GM23338 (cell line): ENCODE results near the gene GATA5. TPM values are rescaled to one million over a fixed set of nuclear protein-coding genes. Genes with fewer than 3 reads are reported as not detected.

Source experiments
- ATAC-seq: fragments of 200-7000 bp; cut with Tn5 transposase; 3 replicates; pipeline ENCODE4 v1.9.1; 2020
- DNase-seq: peaks from one replicate; pipeline ENCODE4 v3.0.0-alpha.2; 2015; ENCODE audit warnings: low spot score
- H2AFZ ChIP-seq: fragments of 200-600 bp; sonication (generic); 2 replicates; pipeline ENCODE4 v1.8.0; 2016; ENCODE audit warnings: antibody characterized with exemption, mild to moderate bottlenecking, moderate library complexity
- H3F3A ChIP-seq: fragments of 200-600 bp; sonication (generic); replicated peaks from 2 replicates; pipeline ENCODE4 v1.8.0; 2017; ENCODE audit warnings: antibody characterized with exemption, mixed run types, low read depth
- H3K27ac ChIP-seq: fragments of 200-600 bp; sonication (generic); 2 replicates; pipeline ENCODE4 v1.6.1; 2016; ENCODE audit warnings: low read depth
- H3K27me3 ChIP-seq: fragments of 200-600 bp; sonication (generic); 2 replicates; pipeline ENCODE4 v1.8.0; 2016; ENCODE audit warnings: mild to moderate bottlenecking, mixed run types, moderate library complexity; ENCODE audit not compliant: insufficient read depth
- H3K36me3 ChIP-seq: fragments of 200-600 bp; sonication (generic); 2 replicates; pipeline ENCODE4 v1.8.0; 2016; ENCODE audit warnings: mild to moderate bottlenecking; ENCODE audit not compliant: insufficient read depth
- H3K4me1 ChIP-seq: fragments of 200-600 bp; sonication (generic); 2 replicates; pipeline ENCODE4 v1.8.0; 2016; ENCODE audit warnings: mild to moderate bottlenecking, moderate library complexity; ENCODE audit not compliant: insufficient read depth
- H3K4me2 ChIP-seq: fragments of 200-600 bp; sonication (generic); 2 replicates; pipeline ENCODE4 v1.7.1; 2017; ENCODE audit warnings: mixed run types
- H3K4me3 ChIP-seq: fragments of 200-600 bp; sonication (generic); 2 replicates; pipeline ENCODE4 v1.6.1; 2016; ENCODE audit warnings: mixed run types
- H3K79me2 ChIP-seq: fragments of 200-600 bp; sonication (generic); replicated peaks from 2 replicates; pipeline ENCODE4 v1.8.0; 2017; ENCODE audit warnings: mild to moderate bottlenecking; ENCODE audit not compliant: insufficient read depth
- H3K9me2 ChIP-seq: fragments of 200-600 bp; sonication (generic); 2 replicates; pipeline ENCODE4 v1.8.0; 2017; ENCODE audit not compliant: insufficient read depth
- H4K20me1 ChIP-seq: fragments of 200-600 bp; sonication (generic); replicated peaks from 2 replicates; pipeline ENCODE4 v1.8.0; 2017; ENCODE audit warnings: mild to moderate bottlenecking; ENCODE audit not compliant: insufficient read depth
- H3K27ac Mint-ChIP-seq: 2 replicates; pipeline ENCODE4 v1.8.0; 2020; ENCODE audit warnings: inconsistent platforms, mild to moderate bottlenecking, moderate library complexity, mixed read lengths
- H3K27me3 Mint-ChIP-seq: 3 replicates; pipeline ENCODE4 v1.8.0; 2022; ENCODE audit warnings: low read depth, mild to moderate bottlenecking, moderate library complexity, mixed read lengths, inconsistent platforms; ENCODE audit not compliant: insufficient read depth, poor library complexity
- H3K36me3 Mint-ChIP-seq: 3 replicates; pipeline ENCODE4 v1.8.0; 2021; ENCODE audit warnings: low read depth, mild to moderate bottlenecking, inconsistent platforms, moderate library complexity, mixed read lengths
- H3K4me1 Mint-ChIP-seq: 3 replicates; pipeline ENCODE4 v1.8.0; 2020; ENCODE audit warnings: mild to moderate bottlenecking, inconsistent platforms, mixed read lengths
- H3K4me3 Mint-ChIP-seq: 3 replicates; pipeline ENCODE4 v1.8.0; 2021; ENCODE audit warnings: moderate library complexity, mild to moderate bottlenecking, inconsistent platforms, mixed read lengths
- H3K9me3 Mint-ChIP-seq: 3 replicates; pipeline ENCODE4 v1.8.0; 2020; ENCODE audit warnings: moderate library complexity, mild to moderate bottlenecking, inconsistent platforms, mixed read lengths
- CREB1 ChIP-seq: fragments of 250-450 bp; sonication (Bioruptor Pico); IDR thresholded peaks from 2 replicates; pipeline ENCODE4 v1.5.0; 2020; ENCODE audit warnings: low read depth, mild to moderate bottlenecking, moderate library complexity
- ETS1 ChIP-seq: IDR thresholded peaks from 2 replicates; pipeline ENCODE4 v1.6.1; 2016; ENCODE audit warnings: antibody characterized with exemption
- EZH2 ChIP-seq: fragments of 200-600 bp; sonication (generic); IDR thresholded peaks from one replicate; pipeline ENCODE4 v1.8.0; 2017; ENCODE audit warnings: antibody characterized with exemption, mild to moderate bottlenecking, low read depth; ENCODE audit not compliant: unreplicated experiment
- EZH2phosphoT487 ChIP-seq: fragments of 200-600 bp; sonication (generic); IDR thresholded peaks from one replicate; pipeline ENCODE4 v1.8.1; 2018; ENCODE audit warnings: antibody characterized with exemption; ENCODE audit not compliant: unreplicated experiment
- JUNB ChIP-seq: IDR thresholded peaks from one replicate; pipeline ENCODE4 v1.6.1; 2016; ENCODE audit warnings: antibody characterized with exemption; ENCODE audit not compliant: unreplicated experiment
- NANOG ChIP-seq: IDR thresholded peaks from 2 replicates; pipeline ENCODE4 v1.6.1; 2016; ENCODE audit warnings: antibody characterized with exemption, borderline replicate concordance
- POLR2AphosphoS5 ChIP-seq: IDR thresholded peaks from 2 replicates; pipeline ENCODE4 v1.6.1; 2016; ENCODE audit warnings: antibody characterized with exemption, low read depth
- STAT1 ChIP-seq: IDR thresholded peaks from one replicate; pipeline ENCODE4 v1.6.1; 2016; ENCODE audit warnings: antibody characterized with exemption; ENCODE audit not compliant: unreplicated experiment
- ZNF114 ChIP-seq: fragments of 250-450 bp; sonication (Bioruptor Pico); IDR thresholded peaks from 2 replicates; pipeline ENCODE4 v1.5.0; 2020; ENCODE audit warnings: mild to moderate bottlenecking, moderate library complexity
- ZNF331 ChIP-seq: fragments of 250-450 bp; sonication (Bioruptor Pico); IDR thresholded peaks from 2 replicates; pipeline ENCODE4 v1.5.0; 2020; ENCODE audit warnings: low read depth, mild to moderate bottlenecking, moderate library complexity
- ZNF462 ChIP-seq: fragments of 250-450 bp; sonication (Bioruptor Pico); IDR thresholded peaks from 2 replicates; pipeline ENCODE4 v1.5.0; 2020; ENCODE audit warnings: mild to moderate bottlenecking, moderate library complexity
- polyA plus RNA-seq: library from polyadenylated mRNA; unstranded; fragments of >200 nt; fragmentation: Nextera tagmentation; extraction: Ambion mirVana; gene quantifications from 2 replicates; pipeline ENCODE4 v1.2.1, GENCODE V29; 2016
- total RNA-seq: library from RNA; depleted of rRNA; stranded (reverse); fragments of >200 nt; shearing (Covaris generic); gene quantifications from 2 replicates; pipeline ENCODE4 v1.2.3, GENCODE V29; 2014
- TF ChIP-seq, protein P1 (sequence below), 2 experiments: fragments of 200-600 bp in 1 of 2; sonication (generic) in 1 of 2; conservative IDR thresholded peaks; 2 replicates each; pipeline versions ENCODE4 v1.5.1 to v1.6.1; 2016 to 2017; ENCODE audit warnings: antibody characterized with exemption in 2 of 2, low read depth in 2 of 2, mild to moderate bottlenecking in 2 of 2, moderate library complexity in 1 of 2
- TF ChIP-seq, protein P2 (sequence below): IDR thresholded peaks from one replicate; pipeline ENCODE4 v1.6.1; 2018; ENCODE audit warnings: antibody characterized with exemption; ENCODE audit not compliant: unreplicated experiment

Gene GATA5
- total and polyA plus RNA-seq, 2 experiments from 2014 or later = 0.60 to 0.73 TPM

GRCh38 chr20:62489932-62490263 is 14.1 kb upstream of the GATA5 start:
- no peaks in the 10 kb centered on the region for H3K9me2 ChIP-seq
- no peak overlapping the region for H3K27ac ChIP-seq
- Mint-ChIP-seq H3K27ac (no peak overlapping the region), H3K9me3 (peaks cover 2% of the 10 kb centered on the region; the same call in 1 of the 3 replicates), H3K4me3 (no peak overlapping the region), H3K27me3 (peaks cover 16% of the 10 kb centered on the region), H3K4me1 (peaks cover 8% of the 10 kb centered on the region; the same call in 2 of the 3 replicates), H3K36me3 (no peaks in the 10 kb centered on the region)
- no peak overlapping the region for H2AFZ ChIP-seq
- no peak overlapping the region for H3K4me2 ChIP-seq
- H3K79me2 ChIP-seq = no peaks in the 10 kb centered on the region
- H3K27me3 ChIP-seq = no peaks in the 10 kb centered on the region
- H4K20me1 ChIP-seq = no peaks in the 10 kb centered on the region
- ATAC-seq = no peak
- no peaks in the 10 kb centered on the region; the same call in 1 of the 2 replicates for H3K4me1 ChIP-seq
- no peak for DNase-seq
- H3K36me3 ChIP-seq = no peaks in the 10 kb centered on the region
- 0 out of 2 replicates have a peak, but pooled peaks cover 6% of the 10 kb centered on the region for H3F3A ChIP-seq
- no peak overlapping the region for H3K4me3 ChIP-seq
- TF ChIP-seq, protein P1, sequence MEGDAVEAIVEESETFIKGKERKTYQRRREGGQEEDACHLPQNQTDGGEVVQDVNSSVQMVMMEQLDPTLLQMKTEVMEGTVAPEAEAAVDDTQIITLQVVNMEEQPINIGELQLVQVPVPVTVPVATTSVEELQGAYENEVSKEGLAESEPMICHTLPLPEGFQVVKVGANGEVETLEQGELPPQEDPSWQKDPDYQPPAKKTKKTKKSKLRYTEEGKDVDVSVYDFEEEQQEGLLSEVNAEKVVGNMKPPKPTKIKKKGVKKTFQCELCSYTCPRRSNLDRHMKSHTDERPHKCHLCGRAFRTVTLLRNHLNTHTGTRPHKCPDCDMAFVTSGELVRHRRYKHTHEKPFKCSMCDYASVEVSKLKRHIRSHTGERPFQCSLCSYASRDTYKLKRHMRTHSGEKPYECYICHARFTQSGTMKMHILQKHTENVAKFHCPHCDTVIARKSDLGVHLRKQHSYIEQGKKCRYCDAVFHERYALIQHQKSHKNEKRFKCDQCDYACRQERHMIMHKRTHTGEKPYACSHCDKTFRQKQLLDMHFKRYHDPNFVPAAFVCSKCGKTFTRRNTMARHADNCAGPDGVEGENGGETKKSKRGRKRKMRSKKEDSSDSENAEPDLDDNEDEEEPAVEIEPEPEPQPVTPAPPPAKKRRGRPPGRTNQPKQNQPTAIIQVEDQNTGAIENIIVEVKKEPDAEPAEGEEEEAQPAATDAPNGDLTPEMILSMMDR (conservative IDR thresholded peaks at IDR 0.05; ENCODE audit: low read depth in 2 of 2) = no peak
- no peak for TF ChIP-seq EZH2phosphoT487
- TF ChIP-seq EZH2 = no peak
- TF ChIP-seq, protein P2, sequence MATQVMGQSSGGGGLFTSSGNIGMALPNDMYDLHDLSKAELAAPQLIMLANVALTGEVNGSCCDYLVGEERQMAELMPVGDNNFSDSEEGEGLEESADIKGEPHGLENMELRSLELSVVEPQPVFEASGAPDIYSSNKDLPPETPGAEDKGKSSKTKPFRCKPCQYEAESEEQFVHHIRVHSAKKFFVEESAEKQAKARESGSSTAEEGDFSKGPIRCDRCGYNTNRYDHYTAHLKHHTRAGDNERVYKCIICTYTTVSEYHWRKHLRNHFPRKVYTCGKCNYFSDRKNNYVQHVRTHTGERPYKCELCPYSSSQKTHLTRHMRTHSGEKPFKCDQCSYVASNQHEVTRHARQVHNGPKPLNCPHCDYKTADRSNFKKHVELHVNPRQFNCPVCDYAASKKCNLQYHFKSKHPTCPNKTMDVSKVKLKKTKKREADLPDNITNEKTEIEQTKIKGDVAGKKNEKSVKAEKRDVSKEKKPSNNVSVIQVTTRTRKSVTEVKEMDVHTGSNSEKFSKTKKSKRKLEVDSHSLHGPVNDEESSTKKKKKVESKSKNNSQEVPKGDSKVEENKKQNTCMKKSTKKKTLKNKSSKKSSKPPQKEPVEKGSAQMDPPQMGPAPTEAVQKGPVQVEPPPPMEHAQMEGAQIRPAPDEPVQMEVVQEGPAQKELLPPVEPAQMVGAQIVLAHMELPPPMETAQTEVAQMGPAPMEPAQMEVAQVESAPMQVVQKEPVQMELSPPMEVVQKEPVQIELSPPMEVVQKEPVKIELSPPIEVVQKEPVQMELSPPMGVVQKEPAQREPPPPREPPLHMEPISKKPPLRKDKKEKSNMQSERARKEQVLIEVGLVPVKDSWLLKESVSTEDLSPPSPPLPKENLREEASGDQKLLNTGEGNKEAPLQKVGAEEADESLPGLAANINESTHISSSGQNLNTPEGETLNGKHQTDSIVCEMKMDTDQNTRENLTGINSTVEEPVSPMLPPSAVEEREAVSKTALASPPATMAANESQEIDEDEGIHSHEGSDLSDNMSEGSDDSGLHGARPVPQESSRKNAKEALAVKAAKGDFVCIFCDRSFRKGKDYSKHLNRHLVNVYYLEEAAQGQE = no peak
- no peak for TF ChIP-seq ZNF331
- no peak for TF ChIP-seq ZNF114 (CRISPR knock-in tag)
- TF ChIP-seq ZNF462 (CRISPR knock-in tag) = no peak
- TF ChIP-seq STAT1 = no peak
- TF ChIP-seq JUNB = no peak
- TF ChIP-seq ETS1 = no peak
- no peak for TF ChIP-seq POLR2AphosphoS5
- no peak for TF ChIP-seq CREB1 (CRISPR knock-in tag)
- TF ChIP-seq NANOG = no peak
